HepG2 (cell line): Measurements from ENCODE around the gene HID1. TPM values are rescaled to one million over a fixed set of nuclear protein-coding genes. Genes with fewer than 3 reads are reported as not detected.

Experiments
- ASH2L ChIP-seq: fragments of 300-600, 200-600 bp; sonication (generic); IDR thresholded peaks from 2 replicates; pipeline ENCODE4 v1.7.0; 2017; ENCODE audit warnings: low read depth, mild to moderate bottlenecking, moderate library complexity, mixed read lengths, low read length; ENCODE audit not compliant: insufficient read length
- CBX5 ChIP-seq: sonication (generic); formaldehyde crosslinking; IDR thresholded peaks from 2 replicates; pipeline ENCODE4 v1.4.0; 2020; ENCODE audit warnings: missing genetic modification reagents, borderline replicate concordance
- DRAP1 ChIP-seq: IDR thresholded peaks from 2 replicates; pipeline ENCODE4 v1.6.1; 2016; ENCODE audit warnings: missing genetic modification reagents, missing compliant biosample characterization
- HINFP ChIP-seq: sonication (generic); formaldehyde crosslinking; IDR thresholded peaks from 2 replicates; pipeline ENCODE4 v1.4.0; 2020; ENCODE audit warnings: low read depth, mild to moderate bottlenecking, missing genetic modification reagents
- HNRNPL ChIP-seq: fragments of 200-400 bp; formaldehyde crosslinking; IDR thresholded peaks from 2 replicates; pipeline ENCODE4 v1.6.1; 2017; ENCODE audit warnings: mild to moderate bottlenecking, low read depth, low read length
- IKZF1 ChIP-seq: fragments of 450-650 bp; IDR thresholded peaks from 2 replicates; pipeline ENCODE4 v1.7.1; 2016
- LRRFIP1 ChIP-seq: sonication (generic); formaldehyde crosslinking; conservative IDR thresholded peaks from 2 replicates; pipeline ENCODE4 v1.4.0; 2020; ENCODE audit warnings: missing genetic modification reagents
- MAF1 ChIP-seq: sonication (generic); formaldehyde crosslinking; IDR thresholded peaks from 2 replicates; pipeline ENCODE4 v1.5.0; 2020; ENCODE audit warnings: missing genetic modification reagents, borderline replicate concordance
- MTF2 ChIP-seq: sonication (generic); formaldehyde crosslinking; IDR thresholded peaks from 2 replicates; pipeline ENCODE4 v1.5.0; 2020; ENCODE audit warnings: missing genetic modification reagents, borderline replicate concordance
- NFKB2 ChIP-seq: sonication (generic); formaldehyde crosslinking; IDR thresholded peaks from 2 replicates; pipeline ENCODE4 v1.4.0; 2020; ENCODE audit warnings: missing genetic modification reagents, borderline replicate concordance
- NR1H2 ChIP-seq: sonication (generic); formaldehyde crosslinking; IDR thresholded peaks from 2 replicates; pipeline ENCODE4 v1.8.1; 2022; ENCODE audit warnings: low read depth, missing genetic modification reagents, borderline replicate concordance
- RBM22 ChIP-seq: fragments of 200-400 bp; formaldehyde crosslinking; optimal IDR thresholded peaks from 2 replicates; pipeline ENCODE3; 2017; ENCODE audit warnings: mild to moderate bottlenecking, low read length, moderate library complexity
- ZNF276 ChIP-seq: sonication (generic); formaldehyde crosslinking; IDR thresholded peaks from 2 replicates; pipeline ENCODE4 v1.4.0; 2020; ENCODE audit warnings: mild to moderate bottlenecking, low read depth, missing genetic modification reagents
- ZNF280B ChIP-seq: sonication (generic); formaldehyde crosslinking; IDR thresholded peaks from 2 replicates; pipeline ENCODE4 v1.5.0; 2020; ENCODE audit warnings: missing genetic modification reagents, mild to moderate bottlenecking, borderline replicate concordance
- ZNF430 ChIP-seq: sonication (generic); formaldehyde crosslinking; IDR thresholded peaks from 2 replicates; pipeline ENCODE4 v1.9.0; 2021; ENCODE audit warnings: mild to moderate bottlenecking, missing genetic modification reagents
- ZNF672 ChIP-seq: sonication (generic); formaldehyde crosslinking; IDR thresholded peaks from 2 replicates; pipeline ENCODE4 v1.8.1; 2022; ENCODE audit warnings: missing genetic modification reagents
- ZNF770 ChIP-seq: sonication (generic); formaldehyde crosslinking; IDR thresholded peaks from 2 replicates; pipeline ENCODE4 v1.5.0; 2020; ENCODE audit warnings: mild to moderate bottlenecking, missing genetic modification reagents
- ZSCAN22 ChIP-seq: sonication (generic); formaldehyde crosslinking; IDR thresholded peaks from 2 replicates; pipeline ENCODE4 v1.4.0; 2020; ENCODE audit warnings: mild to moderate bottlenecking, missing genetic modification reagents
- polyA plus RNA-seq, 8 experiments: library from polyadenylated mRNA; depleted of rRNA in 3 of 8; stranded (reverse) in 7 of 8; unstranded in 1 of 8; fragments of >200 nt; fragmentation: Illumina TruSeq in 4 of 8; extraction: Trizol in 4 of 8; gene quantifications; 2 replicates each; pipeline versions ENCODE4 v1.2.1 to v1.2.3, GENCODE V29; 2011 to 2016; ENCODE audit warnings: low read depth in 4 of 8, missing spikeins in 1 of 8, mixed read lengths in 1 of 8; ENCODE audit not compliant: insufficient read depth in 1 of 8
- total RNA-seq, 5 experiments: library from RNA; depleted of rRNA; stranded (reverse); fragments of >200 nt; fragmentation: Illumina TruSeq; extraction: Trizol; gene quantifications; 2 replicates each; pipeline ENCODE4 v1.2.3, GENCODE V29; 2016; ENCODE audit warnings: low read depth in 1 of 5

Gene HID1
- total and polyA plus RNA-seq, 2 of the 13 experiments (the other 11 are each of a cell fraction or from before 2014, with no cell fraction given), result 2.1 to 10.6 TPM

GRCh38 chr17:74972107-74972972 lies at the start of gene HID1 (continued):
- no peak for TF ChIP-seq DRAP1 (CRISPR knock-in tag)
- TF ChIP-seq ZSCAN22, result no peak
- peak; percentile 94 for TF ChIP-seq HINFP (CRISPR knock-in tag)
- peak; percentile 93; the same call in 1 of the 2 replicates for TF ChIP-seq HNRNPL
- TF ChIP-seq IKZF1, result no peak
- TF ChIP-seq ASH2L, result no peak
- TF ChIP-seq ZNF770, result no peak
- no peak for TF ChIP-seq NFKB2 (CRISPR knock-in tag)
- no peak; the same call in 1 of the 2 replicates for TF ChIP-seq ZNF280B (CRISPR knock-in tag)
- no peak for TF ChIP-seq RBM22
- TF ChIP-seq MTF2 (CRISPR knock-in tag), result peak; percentile 89; the same call in 1 of the 2 replicates
- no peak for TF ChIP-seq LRRFIP1 (CRISPR knock-in tag)
- no peak for TF ChIP-seq ZNF430 (CRISPR knock-in tag)
- TF ChIP-seq CBX5, result no peak
- no peak for TF ChIP-seq ZNF276 (CRISPR knock-in tag)
- no peak; the same call in 1 of the 2 replicates for TF ChIP-seq MAF1 (CRISPR knock-in tag)
- TF ChIP-seq ZNF672 (CRISPR knock-in tag), result no peak
- 0 out of 2 replicates have a peak, but pooled peaks have one; percentile 32 for TF ChIP-seq NR1H2
